RWPE1 (cell line): ENCODE measurements around the gene FBXL2.

ENCODE experiments used
- CTCF ChIA-PET: fragments of 350-600 bp; sonication (Branson Sonifier 250); formaldehyde crosslinking; extraction: SDS; loops from one replicate; lab custom pipeline; 2021; lab: Yijun Ruan, JAX
- POLR2A ChIA-PET: fragments of 400-600 bp; formaldehyde crosslinking; extraction: SDS; loops from one replicate; lab custom pipeline; 2020; ENCODE audit warnings: antibody characterized with exemption; ENCODE audit not compliant: low non-redundant PET; lab: Yijun Ruan, JAX
- DNase-seq: peaks from one replicate; pipeline ENCODE4 v3.0.0; 2012; ENCODE audit warnings: low spot score
- H3K27ac ChIP-seq: fragments of 450-650 bp; 2 replicates; pipeline ENCODE4 v1.5.1; 2017
- CTCF ChIP-seq: fragments of 450-650 bp; conservative IDR thresholded peaks from 2 replicates; pipeline ENCODE4 v1.5.1; 2017; ENCODE audit warnings: low read depth, mild to moderate bottlenecking

Gene FBXL2

GRCh38 chr3:33373082-33373437 is 95.8 kb downstream of the FBXL2 start:
- CTCF ChIA-PET = interaction anchor here (0.6 to 2.1 kb wide), 18 partner anchors 9 to 286 kb away, joined by 3 to 19 read pairs (median 3); no protein-coding TSS in a partner anchor
- no peak for DNase-seq
- POLR2A ChIA-PET = no interaction called here
- H3K27ac ChIP-seq = no peak overlapping the region
- TF ChIP-seq CTCF = peak; percentile 58

- CTCF ChIA-PET = no interaction called here
Measured at GRCh38 chr3:33377489-33377888, 100.2 kb downstream of the FBXL2 start.

GRCh38 chr3:33377931-33378330 is 100.7 kb downstream of the FBXL2 start:
- CTCF ChIA-PET = no interaction called here

More at GRCh38 chr3:33377489-33377888, 100.2 kb downstream of the FBXL2 start:
- DNase-seq = no peak
- TF ChIP-seq CTCF = no peak
- POLR2A ChIA-PET = no interaction called here
- H3K27ac ChIP-seq = no peak overlapping the region

GRCh38 chr3:33380653-33381052 is 103.4 kb downstream of the FBXL2 start:
- TF ChIP-seq CTCF = no peak
- POLR2A ChIA-PET = no interaction called here
- DNase-seq = no peak
- CTCF ChIA-PET = no interaction called here
- no peak overlapping the region for H3K27ac ChIP-seq

More at GRCh38 chr3:33377931-33378330, 100.7 kb downstream of the FBXL2 start:
- POLR2A ChIA-PET = no interaction called here
- no peak for DNase-seq
- no peak for TF ChIP-seq CTCF
- no peak overlapping the region for H3K27ac ChIP-seq

- CTCF ChIA-PET = interaction anchor here (1.4 kb wide), 1 partner anchor 11 kb away, joined by 3 read pairs; no protein-coding TSS in a partner anchor
- TF ChIP-seq CTCF = no peak
- no peak overlapping the region for H3K27ac ChIP-seq
- POLR2A ChIA-PET = no interaction called here
- DNase-seq = no peak
Measured at GRCh38 chr3:33383951-33384350, 106.7 kb downstream of the FBXL2 start.

GRCh38 chr3:33385423-33385822 is 108.2 kb downstream of the FBXL2 start:
- no peak overlapping the region for H3K27ac ChIP-seq
- POLR2A ChIA-PET = no interaction called here
- CTCF ChIA-PET = interaction anchor here (1.3 kb wide), 1 partner anchor 12 kb away, joined by 5 read pairs; no protein-coding TSS in a partner anchor
- DNase-seq = no peak
- TF ChIP-seq CTCF = no peak
